ENCODE measurements around the gene AMOTL1. TPM values are rescaled to one million over a fixed set of nuclear protein-coding genes. Genes with fewer than 3 reads are reported as not detected.

Gene AMOTL1
- polyA plus RNA-seq, 1 donor from 2014 or later: 10.7 TPM

DNA sequence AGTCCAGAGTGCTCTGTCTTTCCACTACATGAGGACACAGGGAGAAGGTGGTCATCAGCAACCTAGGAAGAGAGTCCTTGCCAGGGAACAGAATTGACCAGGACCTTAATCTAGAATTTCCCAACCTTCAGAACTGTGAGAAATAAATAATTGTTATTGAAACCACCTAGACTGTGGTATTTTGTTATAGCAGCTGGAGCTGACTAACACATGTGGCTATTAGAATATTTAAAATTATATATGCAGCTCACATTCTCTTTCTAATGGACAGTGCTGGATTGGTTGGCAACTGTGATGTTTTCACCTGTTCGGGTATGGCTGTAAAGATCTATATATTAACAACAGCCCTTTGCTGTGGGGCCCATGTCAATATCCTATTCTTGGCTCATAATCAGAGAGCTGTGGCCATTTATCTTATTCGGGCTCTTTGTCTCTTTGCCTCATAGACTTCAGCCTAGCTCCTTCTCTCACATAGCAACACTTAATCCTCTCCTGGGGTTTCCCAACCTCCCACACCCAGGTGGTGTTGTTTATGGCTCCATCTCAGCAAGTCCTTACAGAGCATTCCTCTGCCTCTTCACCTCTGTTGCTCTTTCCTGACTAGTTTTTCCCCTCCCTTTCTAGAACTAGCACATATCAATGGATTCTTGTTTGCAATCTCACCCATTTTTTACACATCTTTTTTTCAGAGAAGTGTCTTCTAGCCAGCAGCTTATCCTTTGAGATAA is 46.4 kb upstream of the AMOTL1 start:
- Histone ChIP-seq H3K9me2 (ENCODE audit: insufficient read depth, low read length) (no peaks in the 10 kb centered on the region), H3K9ac (ENCODE audit: low read length) (no peak overlapping the region), H3K27me3 (ENCODE audit: insufficient read depth, low read depth, low read length) (no peaks in the 10 kb centered on the region), H3K36me3 (ENCODE audit: insufficient read depth, low read length) (no peaks in the 10 kb centered on the region), H3K4me3 (ENCODE audit: low read length) (no peak overlapping the region), H3F3A (ENCODE audit: insufficient read depth, low read length, poor library complexity, severe bottlenecking) (no peaks in the 10 kb centered on the region), H3K27ac (ENCODE audit: low read length) (no peak overlapping the region), H3K9me3 (ENCODE audit: low read length) (no peaks in the 10 kb centered on the region), H2AFZ (ENCODE audit: low read depth, low read length) (no peak overlapping the region), H3K79me2 (replicated peaks; ENCODE audit: insufficient read depth, low read length) (no peaks in the 10 kb centered on the region), H3K4me2 (ENCODE audit: low read length) (no peak overlapping the region), H4K20me1 (ENCODE audit: insufficient read depth) (no peaks in the 10 kb centered on the region)
- TF ChIP-seq, protein P1, sequence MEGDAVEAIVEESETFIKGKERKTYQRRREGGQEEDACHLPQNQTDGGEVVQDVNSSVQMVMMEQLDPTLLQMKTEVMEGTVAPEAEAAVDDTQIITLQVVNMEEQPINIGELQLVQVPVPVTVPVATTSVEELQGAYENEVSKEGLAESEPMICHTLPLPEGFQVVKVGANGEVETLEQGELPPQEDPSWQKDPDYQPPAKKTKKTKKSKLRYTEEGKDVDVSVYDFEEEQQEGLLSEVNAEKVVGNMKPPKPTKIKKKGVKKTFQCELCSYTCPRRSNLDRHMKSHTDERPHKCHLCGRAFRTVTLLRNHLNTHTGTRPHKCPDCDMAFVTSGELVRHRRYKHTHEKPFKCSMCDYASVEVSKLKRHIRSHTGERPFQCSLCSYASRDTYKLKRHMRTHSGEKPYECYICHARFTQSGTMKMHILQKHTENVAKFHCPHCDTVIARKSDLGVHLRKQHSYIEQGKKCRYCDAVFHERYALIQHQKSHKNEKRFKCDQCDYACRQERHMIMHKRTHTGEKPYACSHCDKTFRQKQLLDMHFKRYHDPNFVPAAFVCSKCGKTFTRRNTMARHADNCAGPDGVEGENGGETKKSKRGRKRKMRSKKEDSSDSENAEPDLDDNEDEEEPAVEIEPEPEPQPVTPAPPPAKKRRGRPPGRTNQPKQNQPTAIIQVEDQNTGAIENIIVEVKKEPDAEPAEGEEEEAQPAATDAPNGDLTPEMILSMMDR (IDR thresholded peaks at IDR 0.05; ENCODE audit: poor library complexity, severe bottlenecking): no peak
- TF ChIP-seq TAF1 (IDR thresholded peaks at IDR 0.05; ENCODE audit: low read depth) (no peak), EZH2 (IDR thresholded peaks at IDR 0.05; ENCODE audit: borderline replicate concordance, insufficient read depth, low read length, poor library complexity, severe bottlenecking) (no peak), MXI1 (conservative IDR thresholded peaks at IDR 0.05; ENCODE audit: poor library complexity, severe bottlenecking) (no peak), RAD21 (conservative IDR thresholded peaks at IDR 0.05) (no peak), EP300 (conservative IDR thresholded peaks at IDR 0.05; ENCODE audit: poor library complexity, severe bottlenecking) (no peak), SMC3 (conservative IDR thresholded peaks at IDR 0.05; ENCODE audit: poor library complexity) (no peak), POLR2AphosphoS5 (IDR thresholded peaks at IDR 0.05) (no peak)
- TF ChIP-seq, protein P2, sequence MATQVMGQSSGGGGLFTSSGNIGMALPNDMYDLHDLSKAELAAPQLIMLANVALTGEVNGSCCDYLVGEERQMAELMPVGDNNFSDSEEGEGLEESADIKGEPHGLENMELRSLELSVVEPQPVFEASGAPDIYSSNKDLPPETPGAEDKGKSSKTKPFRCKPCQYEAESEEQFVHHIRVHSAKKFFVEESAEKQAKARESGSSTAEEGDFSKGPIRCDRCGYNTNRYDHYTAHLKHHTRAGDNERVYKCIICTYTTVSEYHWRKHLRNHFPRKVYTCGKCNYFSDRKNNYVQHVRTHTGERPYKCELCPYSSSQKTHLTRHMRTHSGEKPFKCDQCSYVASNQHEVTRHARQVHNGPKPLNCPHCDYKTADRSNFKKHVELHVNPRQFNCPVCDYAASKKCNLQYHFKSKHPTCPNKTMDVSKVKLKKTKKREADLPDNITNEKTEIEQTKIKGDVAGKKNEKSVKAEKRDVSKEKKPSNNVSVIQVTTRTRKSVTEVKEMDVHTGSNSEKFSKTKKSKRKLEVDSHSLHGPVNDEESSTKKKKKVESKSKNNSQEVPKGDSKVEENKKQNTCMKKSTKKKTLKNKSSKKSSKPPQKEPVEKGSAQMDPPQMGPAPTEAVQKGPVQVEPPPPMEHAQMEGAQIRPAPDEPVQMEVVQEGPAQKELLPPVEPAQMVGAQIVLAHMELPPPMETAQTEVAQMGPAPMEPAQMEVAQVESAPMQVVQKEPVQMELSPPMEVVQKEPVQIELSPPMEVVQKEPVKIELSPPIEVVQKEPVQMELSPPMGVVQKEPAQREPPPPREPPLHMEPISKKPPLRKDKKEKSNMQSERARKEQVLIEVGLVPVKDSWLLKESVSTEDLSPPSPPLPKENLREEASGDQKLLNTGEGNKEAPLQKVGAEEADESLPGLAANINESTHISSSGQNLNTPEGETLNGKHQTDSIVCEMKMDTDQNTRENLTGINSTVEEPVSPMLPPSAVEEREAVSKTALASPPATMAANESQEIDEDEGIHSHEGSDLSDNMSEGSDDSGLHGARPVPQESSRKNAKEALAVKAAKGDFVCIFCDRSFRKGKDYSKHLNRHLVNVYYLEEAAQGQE (IDR thresholded peaks at IDR 0.05; ENCODE audit: borderline replicate concordance): no peak

DNA sequence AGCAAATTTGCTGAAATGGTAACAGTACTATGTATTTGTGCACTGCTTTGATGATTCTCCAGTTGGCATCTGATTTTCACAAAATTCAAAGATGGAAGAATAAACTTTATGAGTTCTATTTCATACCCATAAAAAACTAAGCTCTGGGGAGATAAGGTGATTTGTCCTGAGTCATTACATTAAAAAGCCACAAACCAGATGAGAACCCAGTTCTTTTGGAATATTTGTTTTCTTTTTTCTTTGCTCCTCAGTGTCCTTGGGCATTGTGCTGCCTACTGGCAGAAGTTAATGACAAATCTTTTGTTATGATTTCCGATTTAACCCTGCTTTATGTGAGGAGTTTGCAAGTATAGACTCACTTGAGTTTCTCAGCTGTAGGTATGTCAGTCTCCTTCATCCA is 45.4 kb upstream of the AMOTL1 start:
- H3K27ac ChIP-seq (ENCODE audit: low read length): no peak overlapping the region
- H3F3A ChIP-seq (ENCODE audit: insufficient read depth, low read length, poor library complexity, severe bottlenecking): no peaks in the 10 kb centered on the region
- H3K79me2 ChIP-seq (replicated peaks; ENCODE audit: insufficient read depth, low read length): no peaks in the 10 kb centered on the region
- H3K9ac ChIP-seq (ENCODE audit: low read length): no peak overlapping the region
- TF ChIP-seq SMC3 (conservative IDR thresholded peaks at IDR 0.05; ENCODE audit: poor library complexity) (no peak), RAD21 (conservative IDR thresholded peaks at IDR 0.05) (no peak), EP300 (conservative IDR thresholded peaks at IDR 0.05; ENCODE audit: poor library complexity, severe bottlenecking) (no peak), TAF1 (IDR thresholded peaks at IDR 0.05; ENCODE audit: low read depth) (no peak), EZH2 (IDR thresholded peaks at IDR 0.05; ENCODE audit: borderline replicate concordance, insufficient read depth, low read length, poor library complexity, severe bottlenecking) (no peak), POLR2AphosphoS5 (IDR thresholded peaks at IDR 0.05) (no peak), MXI1 (conservative IDR thresholded peaks at IDR 0.05; ENCODE audit: poor library complexity, severe bottlenecking) (no peak)
- TF ChIP-seq, protein P1 (IDR thresholded peaks at IDR 0.05; ENCODE audit: poor library complexity, severe bottlenecking): no peak
- TF ChIP-seq, protein P2 (IDR thresholded peaks at IDR 0.05; ENCODE audit: borderline replicate concordance): no peak
- H3K36me3 ChIP-seq (ENCODE audit: insufficient read depth, low read length): no peaks in the 10 kb centered on the region
- H3K27me3 ChIP-seq (ENCODE audit: insufficient read depth, low read depth, low read length): no peaks in the 10 kb centered on the region
- H3K9me2 ChIP-seq (ENCODE audit: insufficient read depth, low read length): no peaks in the 10 kb centered on the region
- H3K4me2 ChIP-seq (ENCODE audit: low read length): no peak overlapping the region
- H3K9me3 ChIP-seq (ENCODE audit: low read length): no peaks in the 10 kb centered on the region
- H4K20me1 ChIP-seq (ENCODE audit: insufficient read depth): no peaks in the 10 kb centered on the region
- no peak overlapping the region for H3K4me3 ChIP-seq (ENCODE audit: low read length)
- H2AFZ ChIP-seq (ENCODE audit: low read depth, low read length): no peak overlapping the region
